Ectodermal cell (in vitro differentiated cells): ENCODE results near the gene EIF4G3.
"Not testable (repeated sequence)": the region's sequence is repeated elsewhere in the genome, so short reads cannot be mapped to it uniquely, and the experiment has no call there.

ENCODE experiments used
- H3K27ac ChIP-seq: 2 replicates; pipeline ENCODE4 v1.7.0; 2013; ENCODE audit warnings: mild to moderate bottlenecking, low read depth, low read length; ENCODE audit not compliant: insufficient read depth, poor library complexity, severe bottlenecking
- H3K27me3 ChIP-seq: 2 replicates; pipeline ENCODE4 v1.7.0; 2013; ENCODE audit warnings: mild to moderate bottlenecking, low read length; ENCODE audit not compliant: insufficient read depth, control insufficient read depth, poor library complexity, severe bottlenecking
- H3K36me3 ChIP-seq: one replicate; pipeline ENCODE4 v1.7.0; 2013; ENCODE audit warnings: low read length; ENCODE audit not compliant: control insufficient read depth, insufficient read depth
- H3K4me1 ChIP-seq: one replicate; pipeline ENCODE4 v1.7.0; 2013; ENCODE audit warnings: low read length; ENCODE audit not compliant: control insufficient read depth, insufficient read depth
- H3K4me3 ChIP-seq: 2 replicates; pipeline ENCODE4 v1.7.0; 2013; ENCODE audit warnings: low read depth, low read length, control low read depth; ENCODE audit not compliant: insufficient read depth
- H3K9me3 ChIP-seq: 2 replicates; pipeline ENCODE4 v1.7.0; 2013; ENCODE audit warnings: mild to moderate bottlenecking, low read length, moderate library complexity; ENCODE audit not compliant: control insufficient read depth
- WGBS, 2 experiments: methylation state at CpG; one replicate each; pipeline ENCODE4 v1.1.7; 2013; ENCODE audit warnings: missing lambda C conversion rate in 2 of 2; 5-methylcytosine and 5-hydroxymethylcytosine counted together

EIF4G3 gene

GRCh38 chr1:21170837-21171236, 5.9 kb downstream of the EIF4G3 start:
- WGBS, 2 experiments = 95 to 100% methylated on average over 2 of the region's 4 CpGs
- H3K27me3 ChIP-seq, H3K4me3 ChIP-seq, H3K4me1 ChIP-seq, H3K9me3 ChIP-seq, H3K27ac ChIP-seq: not testable (repeated sequence)
- peaks cover 14% of the 10 kb centered on the region for H3K36me3 ChIP-seq

DNA sequence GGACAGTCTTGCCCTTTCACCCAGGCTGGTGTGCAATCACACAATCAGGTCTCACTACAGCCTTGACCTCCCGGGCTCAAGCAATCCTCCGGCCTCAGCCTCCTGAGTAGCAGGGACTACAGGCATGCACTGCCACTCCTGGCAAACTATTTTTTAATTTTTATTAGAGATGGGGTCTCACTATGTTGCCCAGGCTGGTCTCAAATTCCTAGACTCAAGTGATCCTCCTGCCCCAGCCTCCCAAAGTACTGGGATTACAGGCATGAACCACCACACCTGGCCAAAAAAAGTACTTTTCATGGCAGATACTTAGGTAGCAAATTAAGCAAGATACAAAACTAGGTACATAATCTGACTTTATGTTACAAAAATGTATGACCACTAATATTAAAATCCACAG, 8.3 kb downstream of the EIF4G3 start:
- Histone ChIP-seq H3K9me3 (no peaks in the 10 kb centered on the region), H3K27ac (no peak overlapping the region), H3K4me3 (no peak overlapping the region), H3K27me3 (no peaks in the 10 kb centered on the region), H3K4me1 (no peaks in the 10 kb centered on the region), H3K36me3 (peaks cover 14% of the 10 kb centered on the region)
- 88 to 95% methylated on average over 2 of the region's 2 CpGs for WGBS, 2 experiments

DNA sequence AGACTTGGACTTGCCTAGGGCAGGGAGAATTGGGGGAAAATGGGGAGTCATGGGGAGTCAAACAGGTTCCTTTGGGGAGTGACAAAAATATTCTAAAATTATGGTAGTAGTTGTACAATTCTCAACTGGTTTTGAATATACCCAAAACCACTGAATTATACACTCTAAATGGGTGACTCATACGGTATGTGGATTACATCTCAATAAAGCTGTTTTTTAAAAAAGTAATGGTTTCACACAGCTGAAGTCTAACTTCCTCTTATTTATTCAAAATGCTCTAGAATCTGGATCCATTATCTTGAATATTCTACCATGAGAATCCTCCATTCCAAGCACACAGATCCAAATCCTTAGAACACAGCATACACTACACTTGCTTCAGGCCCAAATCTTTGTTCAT, 11.1 kb downstream of the EIF4G3 start:
- no peak overlapping the region for H3K4me3 ChIP-seq
- WGBS, 2 experiments = 100% methylated on average over 1 of the region's 1 CpG
- no peak overlapping the region for H3K27ac ChIP-seq
- no peaks in the 10 kb centered on the region for H3K27me3 ChIP-seq
- H3K36me3 ChIP-seq = peaks cover 11% of the 10 kb centered on the region
- no peaks in the 10 kb centered on the region for H3K9me3 ChIP-seq
- H3K4me1 ChIP-seq = no peaks in the 10 kb centered on the region

DNA sequence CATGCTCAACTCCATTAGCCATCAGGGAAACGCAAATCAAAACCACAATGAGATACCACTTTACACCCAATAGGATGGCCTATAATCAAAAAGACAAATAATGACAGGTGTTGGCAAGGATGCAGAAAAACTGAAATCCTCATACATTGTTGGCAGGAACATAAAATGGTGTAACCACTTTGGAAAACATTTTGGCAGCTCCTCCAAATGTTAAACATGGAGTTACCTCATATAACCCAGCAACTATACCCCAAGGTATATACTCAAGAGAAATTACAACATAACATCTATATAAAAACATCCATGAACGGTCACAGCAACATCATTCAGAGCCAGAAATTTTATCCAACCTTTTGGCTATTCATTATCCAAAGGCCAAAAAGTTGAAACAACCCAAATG, 11.6 kb downstream of the EIF4G3 start:
- H3K9me3 ChIP-seq = no peaks in the 10 kb centered on the region
- H3K4me1 ChIP-seq = no peaks in the 10 kb centered on the region
- 94 to 98% methylated on average over 2 of the region's 2 CpGs for WGBS, 2 experiments
- no peak overlapping the region for H3K4me3 ChIP-seq
- peaks cover 8% of the 10 kb centered on the region for H3K36me3 ChIP-seq
- H3K27me3 ChIP-seq = no peaks in the 10 kb centered on the region
- no peak overlapping the region for H3K27ac ChIP-seq

DNA sequence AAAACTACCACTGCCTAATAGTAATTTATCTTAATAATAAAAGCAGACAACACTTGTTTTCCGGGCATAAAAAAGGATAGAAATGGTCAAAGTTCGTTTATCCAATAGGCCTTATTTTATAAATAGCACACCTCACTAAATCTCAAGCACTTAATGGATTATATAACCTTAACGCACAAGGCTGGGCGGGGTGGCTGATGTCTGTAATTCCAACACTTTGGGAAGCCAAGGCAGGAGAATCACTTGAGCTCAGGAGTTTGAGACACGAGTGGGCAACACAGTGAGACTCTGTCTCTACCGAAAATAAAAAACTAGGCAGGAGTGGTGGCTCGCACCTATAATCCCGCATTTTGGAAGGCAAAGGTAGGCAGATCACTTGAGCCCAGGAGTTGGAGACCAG, 12.4 kb downstream of the EIF4G3 start:
- no peak overlapping the region for H3K4me3 ChIP-seq
- H3K36me3 ChIP-seq = peaks cover 11% of the 10 kb centered on the region
- no peaks in the 10 kb centered on the region for H3K9me3 ChIP-seq
- no peaks in the 10 kb centered on the region for H3K4me1 ChIP-seq
- H3K27me3 ChIP-seq = no peaks in the 10 kb centered on the region
- no peak overlapping the region for H3K27ac ChIP-seq
- 95% methylated on average over 8 of the region's 8 CpGs for WGBS, 2 experiments

DNA sequence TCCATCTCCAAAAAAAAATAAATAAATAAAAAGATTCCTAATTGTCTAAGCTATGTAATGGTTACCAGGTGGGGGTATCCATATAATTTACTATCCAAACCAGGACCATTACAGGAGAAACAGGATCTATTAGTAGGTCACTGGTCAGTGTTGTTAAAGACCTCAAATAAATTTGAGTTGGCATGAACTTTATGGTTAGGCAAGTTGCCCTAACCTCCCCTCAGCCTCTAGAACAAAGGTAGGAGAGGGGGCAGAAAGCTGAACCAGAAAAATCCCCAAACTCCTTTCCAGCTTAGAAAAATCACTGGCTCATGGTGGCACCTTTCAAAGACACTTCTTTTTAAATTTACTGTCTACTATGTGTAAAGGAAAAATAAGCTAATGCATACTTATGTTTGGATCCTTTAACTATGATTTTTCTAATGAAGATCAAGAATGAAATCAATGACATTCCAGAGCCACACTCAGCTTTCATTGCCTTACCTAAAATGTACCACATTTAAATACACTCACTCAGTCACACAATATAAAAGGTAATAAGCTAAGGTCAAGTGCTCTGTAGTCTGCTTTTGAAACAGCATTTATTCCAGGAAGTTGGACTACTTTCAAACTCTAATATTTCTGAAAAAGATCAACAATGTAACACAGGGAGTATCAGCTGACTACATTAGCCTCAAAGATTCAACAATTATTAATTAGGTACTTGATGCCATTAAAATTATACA, 13.8 kb downstream of the EIF4G3 start:
- H3K9me3 ChIP-seq = no peaks in the 10 kb centered on the region
- H3K27me3 ChIP-seq = no peaks in the 10 kb centered on the region
- H3K4me1 ChIP-seq = no peaks in the 10 kb centered on the region
- H3K36me3 ChIP-seq = peaks cover 11% of the 10 kb centered on the region
- H3K27ac ChIP-seq = no peak overlapping the region
- H3K4me3 ChIP-seq = no peak overlapping the region

DNA sequence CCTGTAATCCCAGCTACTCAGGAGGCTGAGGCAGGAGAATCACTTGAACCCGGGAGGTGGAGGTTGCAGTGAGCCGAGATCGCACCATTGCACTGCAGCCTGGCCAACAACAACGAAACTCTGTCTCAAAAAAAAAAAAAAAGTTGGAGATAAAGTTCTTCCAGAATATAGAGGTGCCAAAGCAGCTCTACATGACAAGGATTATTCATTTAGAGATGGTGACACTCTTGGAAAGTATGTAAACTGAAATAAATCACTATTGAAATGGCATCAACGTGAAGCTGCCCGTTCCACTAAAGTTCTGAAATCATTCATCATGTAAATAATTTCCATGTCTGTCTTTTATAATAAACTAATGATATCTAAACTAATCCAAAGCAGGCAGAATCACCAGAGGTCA, 14.9 kb downstream of the EIF4G3 start:
- no peaks in the 10 kb centered on the region for H3K27me3 ChIP-seq
- no peak overlapping the region for H3K4me3 ChIP-seq
- 83 to 93% methylated on average over 4 to 6 of the region's 6 CpGs for WGBS, 2 experiments
- no peaks in the 10 kb centered on the region for H3K4me1 ChIP-seq
- no peak overlapping the region for H3K27ac ChIP-seq
- H3K9me3 ChIP-seq = no peaks in the 10 kb centered on the region
- peaks cover 7% of the 10 kb centered on the region for H3K36me3 ChIP-seq

GRCh38 chr1:21160263-21160796, 16.4 kb downstream of the EIF4G3 start:
- Histone ChIP-seq H3K27me3 (no peaks in the 10 kb centered on the region), H3K4me3 (no peak overlapping the region), H3K27ac (no peak overlapping the region), H3K4me1 (no peaks in the 10 kb centered on the region), H3K9me3 (no peaks in the 10 kb centered on the region), H3K36me3 (peaks cover 3% of the 10 kb centered on the region)
- 93 to 97% methylated on average over 3 of the region's 3 CpGs for WGBS, 2 experiments

- H3K27me3 ChIP-seq = no peaks in the 10 kb centered on the region
- H3K9me3 ChIP-seq = no peaks in the 10 kb centered on the region
- WGBS, 2 experiments = 57 to 63% methylated on average over 3 of the region's 3 CpGs
- peaks cover 3% of the 10 kb centered on the region for H3K36me3 ChIP-seq
- no peak overlapping the region for H3K4me3 ChIP-seq
- no peaks in the 10 kb centered on the region for H3K4me1 ChIP-seq
- no peak overlapping the region for H3K27ac ChIP-seq
Observed at GRCh38 chr1:21157868-21158267, 18.8 kb downstream of the EIF4G3 start.

DNA sequence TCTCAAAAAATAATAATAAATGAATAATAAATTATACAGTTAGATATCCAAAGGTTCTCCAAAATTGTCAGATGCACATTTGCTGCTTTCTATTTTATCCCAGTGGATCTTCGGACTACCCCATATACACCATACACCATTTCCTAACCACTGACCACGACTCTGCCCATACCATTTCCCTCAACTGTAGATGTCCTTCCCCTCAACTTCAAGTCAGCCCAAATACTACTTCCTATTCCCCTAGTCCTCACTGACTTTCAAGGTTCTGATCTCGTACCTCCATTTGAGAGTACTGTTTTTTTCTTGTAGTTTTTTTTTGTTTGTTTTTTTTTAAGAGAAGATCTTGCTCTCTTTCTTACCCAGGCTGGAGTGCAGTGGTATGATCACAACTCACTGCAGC, 19.6 kb downstream of the EIF4G3 start:
- Histone ChIP-seq H3K27ac (no peak overlapping the region), H3K4me3 (no peak overlapping the region), H3K36me3 (peaks cover 3% of the 10 kb centered on the region), H3K4me1 (no peaks in the 10 kb centered on the region), H3K9me3 (no peaks in the 10 kb centered on the region), H3K27me3 (no peaks in the 10 kb centered on the region)
- WGBS, 2 experiments = 94 to 95% methylated on average over 2 to 3 of the region's 3 CpGs
